Endodermal cell (in vitro differentiated cells): ENCODE results near the gene TNS3. TPM values are rescaled to one million over a fixed set of nuclear protein-coding genes. Genes with fewer than 3 reads are reported as not detected.
A peak's percentile ranks its signal among the peaks of the same experiment; 100 is the strongest.

ENCODE experiments used
- DNase-seq: peaks from one replicate; pipeline ENCODE4 v3.0.0-alpha.2; 2017
- H3K27ac ChIP-seq: 2 replicates; pipeline ENCODE4 v1.5.1; 2013; ENCODE audit warnings: mild to moderate bottlenecking, low read depth, low read length, moderate library complexity
- H3K27me3 ChIP-seq: 2 replicates; pipeline ENCODE4 v1.6.1; 2013; ENCODE audit warnings: mild to moderate bottlenecking, low read length, moderate library complexity; ENCODE audit not compliant: insufficient read depth, control insufficient read depth, poor library complexity, severe bottlenecking
- H3K36me3 ChIP-seq: 2 replicates; pipeline ENCODE4 v1.7.0; 2013; ENCODE audit warnings: mild to moderate bottlenecking, low read length, moderate library complexity; ENCODE audit not compliant: control insufficient read depth, insufficient read depth
- H3K4me1 ChIP-seq: one replicate; pipeline ENCODE4 v1.7.0; 2013; ENCODE audit warnings: low read length; ENCODE audit not compliant: control insufficient read depth, insufficient read depth
- H3K4me3 ChIP-seq: 2 replicates; pipeline ENCODE4 v1.5.1; 2013; ENCODE audit warnings: mild to moderate bottlenecking, low read length, moderate library complexity
- H3K9ac ChIP-seq: 2 replicates; pipeline ENCODE4 v1.6.1; 2013; ENCODE audit warnings: mild to moderate bottlenecking, low read length, moderate library complexity; ENCODE audit not compliant: poor library complexity, severe bottlenecking; ENCODE audit errors: extremely low read depth
- H3K9me3 ChIP-seq: 2 replicates; pipeline ENCODE4 v1.6.1; 2013; ENCODE audit warnings: mild to moderate bottlenecking, low read length, moderate library complexity; ENCODE audit not compliant: control insufficient read depth
- H3K27ac Mint-ChIP-seq: 2 replicates; pipeline ENCODE4 v1.8.0; 2020; ENCODE audit warnings: mixed read lengths
- H3K27me3 Mint-ChIP-seq: 2 replicates; pipeline ENCODE4 v1.8.0; 2021; ENCODE audit warnings: mild to moderate bottlenecking, mixed read lengths; ENCODE audit not compliant: insufficient read depth
- H3K36me3 Mint-ChIP-seq: 2 replicates; pipeline ENCODE4 v1.8.0; 2020; ENCODE audit warnings: low read depth, mixed read lengths
- H3K4me1 Mint-ChIP-seq: 2 replicates; pipeline ENCODE4 v1.8.0; 2020; ENCODE audit warnings: mixed read lengths
- H3K4me3 Mint-ChIP-seq: 2 replicates; pipeline ENCODE4 v1.8.0; 2020; ENCODE audit warnings: mild to moderate bottlenecking, moderate library complexity, mixed read lengths
- H3K9me3 Mint-ChIP-seq: 2 replicates; pipeline ENCODE4 v1.8.0; 2020; ENCODE audit warnings: mild to moderate bottlenecking, mixed read lengths
- WGBS, 2 experiments: methylation state at CpG; one replicate each; pipeline versions ENCODE4 v1.1.5 to v1.1.7; 2013; ENCODE audit warnings: missing lambda C conversion rate in 2 of 2, mixed read lengths in 1 of 2; ENCODE audit not compliant: insufficient coverage in 1 of 2, insufficient read length in 1 of 2; 5-methylcytosine and 5-hydroxymethylcytosine counted together
- total RNA-seq, 2 donors: library from RNA; stranded (reverse); fragmentation: NEBNext Ultra II Directional in 1 of 2; extraction: Animal tissue kit (Norgen Biotek cat#: 25700) in 1 of 2; gene quantifications; 2 replicates in 1 of 2; 3 replicates in 1 of 2; pipeline ENCODE4 v1.2.1, GENCODE V29; 2021
- TF ChIP-seq, protein P1 (sequence below): fragments of 200-600 bp; sonication (generic); conservative IDR thresholded peaks from 2 replicates; pipeline ENCODE4 v1.5.0; 2021; ENCODE audit warnings: antibody characterized with exemption, mild to moderate bottlenecking

The TNS3 gene
- total RNA-seq, 2 donors from 2014 or later = 33.8 to 38.5 TPM

DNA sequence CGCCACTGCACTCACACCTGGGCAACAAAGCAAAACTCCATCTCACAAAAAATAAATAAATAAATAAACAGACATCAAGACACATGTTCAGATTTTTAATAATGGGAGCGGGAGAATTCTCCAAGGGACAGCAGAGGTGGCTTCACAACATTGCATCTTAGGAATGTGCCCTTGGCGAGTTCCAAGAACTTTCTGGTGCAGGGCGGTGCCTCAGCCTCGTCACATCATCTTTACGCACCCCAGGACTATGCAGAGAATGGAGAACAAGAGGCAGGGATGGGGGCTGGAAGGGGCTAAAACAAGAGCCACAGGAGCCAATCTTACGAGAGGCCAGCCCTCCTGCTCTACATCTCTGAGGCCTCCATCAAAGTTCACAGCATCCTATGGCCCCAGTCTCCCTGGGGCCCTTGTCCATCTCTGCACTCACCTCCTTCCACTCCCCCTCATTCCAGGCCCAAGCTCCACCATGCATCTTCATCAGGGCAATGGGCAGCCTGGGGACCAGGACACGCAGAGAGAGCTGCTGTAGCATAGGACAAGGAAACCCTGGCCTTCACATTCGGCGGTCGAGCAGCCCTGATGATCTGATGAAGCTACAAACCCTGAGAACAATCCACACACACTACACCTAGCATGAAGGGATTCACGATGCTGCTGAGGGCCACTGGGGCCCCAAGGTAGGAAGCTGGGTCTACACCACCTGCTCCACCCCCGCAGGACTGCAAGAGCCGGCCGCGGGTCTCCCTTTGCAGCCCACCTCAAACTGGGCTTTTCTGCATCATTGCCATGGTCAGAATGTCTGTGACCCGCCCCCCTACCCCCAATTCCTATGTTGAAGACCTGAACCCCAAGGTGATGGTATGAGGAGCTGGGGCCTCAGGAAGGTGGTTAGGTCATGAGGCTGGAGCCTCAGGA is 22.3 kb downstream of the TNS3 start:
- no peak overlapping the region for H3K4me3 Mint-ChIP-seq
- TF ChIP-seq, protein P1, sequence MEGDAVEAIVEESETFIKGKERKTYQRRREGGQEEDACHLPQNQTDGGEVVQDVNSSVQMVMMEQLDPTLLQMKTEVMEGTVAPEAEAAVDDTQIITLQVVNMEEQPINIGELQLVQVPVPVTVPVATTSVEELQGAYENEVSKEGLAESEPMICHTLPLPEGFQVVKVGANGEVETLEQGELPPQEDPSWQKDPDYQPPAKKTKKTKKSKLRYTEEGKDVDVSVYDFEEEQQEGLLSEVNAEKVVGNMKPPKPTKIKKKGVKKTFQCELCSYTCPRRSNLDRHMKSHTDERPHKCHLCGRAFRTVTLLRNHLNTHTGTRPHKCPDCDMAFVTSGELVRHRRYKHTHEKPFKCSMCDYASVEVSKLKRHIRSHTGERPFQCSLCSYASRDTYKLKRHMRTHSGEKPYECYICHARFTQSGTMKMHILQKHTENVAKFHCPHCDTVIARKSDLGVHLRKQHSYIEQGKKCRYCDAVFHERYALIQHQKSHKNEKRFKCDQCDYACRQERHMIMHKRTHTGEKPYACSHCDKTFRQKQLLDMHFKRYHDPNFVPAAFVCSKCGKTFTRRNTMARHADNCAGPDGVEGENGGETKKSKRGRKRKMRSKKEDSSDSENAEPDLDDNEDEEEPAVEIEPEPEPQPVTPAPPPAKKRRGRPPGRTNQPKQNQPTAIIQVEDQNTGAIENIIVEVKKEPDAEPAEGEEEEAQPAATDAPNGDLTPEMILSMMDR = no peak
- no peak for DNase-seq
- no peaks in the 10 kb centered on the region for H3K9me3 Mint-ChIP-seq
- H3K27ac Mint-ChIP-seq = no peak overlapping the region
- Histone ChIP-seq H3K9ac (no peak overlapping the region), H3K4me1 (peaks cover 6% of the 10 kb centered on the region), H3K4me3 (no peak overlapping the region), H3K9me3 (peaks cover 5% of the 10 kb centered on the region), H3K27me3 (no peaks in the 10 kb centered on the region), H3K27ac (no peak overlapping the region), H3K36me3 (no peaks in the 10 kb centered on the region)
- H3K4me1 Mint-ChIP-seq = peaks cover 31% of the 10 kb centered on the region
- peaks cover 2% of the 10 kb centered on the region for H3K36me3 Mint-ChIP-seq
- H3K27me3 Mint-ChIP-seq = peaks cover 3% of the 10 kb centered on the region
- WGBS, 2 experiments = 95 to 97% methylated on average over 8 to 17 of the region's 17 CpGs

DNA sequence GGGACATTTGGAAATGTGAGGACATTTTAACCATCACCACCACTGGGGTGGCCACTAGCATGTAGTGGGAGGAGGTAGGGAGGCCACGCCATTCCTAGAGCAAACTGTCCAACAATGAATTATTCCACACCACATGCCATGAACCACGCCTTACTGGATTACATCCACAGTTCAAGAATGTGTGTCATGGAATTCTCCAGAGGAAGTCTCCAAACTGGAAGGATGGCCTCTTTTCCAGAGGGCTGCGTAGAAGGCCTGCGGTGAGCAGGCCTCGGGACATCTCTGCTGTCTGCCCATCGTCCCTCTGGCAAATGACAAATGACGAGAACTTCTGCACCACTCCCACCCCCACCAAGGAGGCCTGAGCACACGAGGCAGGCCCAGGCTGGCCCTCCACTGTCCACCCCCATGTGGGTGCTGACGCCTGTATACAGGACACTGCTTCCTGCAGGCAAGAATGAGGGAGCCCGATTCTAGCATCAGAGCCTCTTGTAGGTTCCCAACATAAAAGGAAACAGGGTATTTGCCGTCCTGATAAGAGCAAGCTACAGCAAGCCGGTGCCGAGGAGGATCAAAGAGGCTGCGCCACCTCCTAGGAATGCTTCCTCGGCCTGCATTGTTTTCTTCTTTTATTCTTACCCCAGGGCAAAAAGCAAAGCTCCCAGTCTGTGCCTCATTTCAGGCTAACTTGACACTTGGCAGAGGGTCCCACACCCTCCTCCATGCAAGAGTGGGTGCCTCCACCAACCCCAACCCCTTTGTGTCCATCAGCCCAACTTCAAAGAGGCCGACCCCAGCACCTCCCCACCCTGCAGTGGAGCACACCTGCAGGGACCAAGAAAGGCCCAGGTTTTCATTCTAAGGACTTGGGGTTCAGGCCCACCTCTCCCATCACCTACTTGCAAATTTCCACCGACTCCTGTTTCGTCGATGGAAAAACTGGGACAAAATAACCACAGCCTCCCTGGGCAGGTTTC is 23.9 kb downstream of the TNS3 start:
- Histone ChIP-seq H3K27me3 (no peaks in the 10 kb centered on the region), H3K4me3 (no peak overlapping the region), H3K36me3 (no peaks in the 10 kb centered on the region), H3K4me1 (peaks cover 6% of the 10 kb centered on the region), H3K27ac (no peak overlapping the region), H3K9ac (no peak overlapping the region), H3K9me3 (peaks cover 5% of the 10 kb centered on the region)
- peaks cover 6% of the 10 kb centered on the region for H3K36me3 Mint-ChIP-seq
- TF ChIP-seq, protein P1 = no peak
- H3K4me1 Mint-ChIP-seq = peaks cover 33% of the 10 kb centered on the region
- DNase-seq = peak; percentile 59
- peaks cover 3% of the 10 kb centered on the region for H3K27me3 Mint-ChIP-seq
- no peak overlapping the region for H3K4me3 Mint-ChIP-seq
- WGBS, 2 experiments = 77 to 78% methylated on average over 11 to 19 of the region's 19 CpGs
- no peak overlapping the region for H3K27ac Mint-ChIP-seq
- peaks cover 6% of the 10 kb centered on the region for H3K9me3 Mint-ChIP-seq

DNA sequence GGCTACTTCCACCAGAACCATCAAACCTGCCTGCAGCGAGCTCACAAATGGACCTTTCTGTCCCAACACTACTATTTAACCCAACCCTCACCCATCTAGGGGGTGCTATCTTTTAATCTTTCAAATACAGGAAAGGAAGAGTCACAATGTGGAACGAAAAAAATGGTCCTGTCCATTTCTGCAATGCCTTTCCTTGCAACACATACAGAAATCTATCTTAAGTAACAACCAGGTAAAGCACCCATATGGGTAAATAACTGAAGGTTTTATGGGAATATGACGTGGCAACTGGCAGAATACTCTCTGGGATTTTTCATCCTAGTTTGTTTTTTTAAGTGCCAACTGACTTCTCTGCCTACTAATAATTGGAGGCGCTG is 24.6 kb downstream of the TNS3 start:
- no peak overlapping the region for H3K4me3 Mint-ChIP-seq
- peaks cover 3% of the 10 kb centered on the region for H3K27me3 Mint-ChIP-seq
- Histone ChIP-seq H3K4me3 (no peak overlapping the region), H3K9me3 (peaks cover 5% of the 10 kb centered on the region), H3K36me3 (no peaks in the 10 kb centered on the region), H3K4me1 (peaks cover 11% of the 10 kb centered on the region), H3K27ac (no peak overlapping the region), H3K27me3 (no peaks in the 10 kb centered on the region), H3K9ac (no peak overlapping the region)
- no peak for DNase-seq
- H3K4me1 Mint-ChIP-seq = peaks cover 39% of the 10 kb centered on the region
- peaks cover 6% of the 10 kb centered on the region for H3K36me3 Mint-ChIP-seq
- H3K9me3 Mint-ChIP-seq = peaks cover 7% of the 10 kb centered on the region
- no peak overlapping the region for H3K27ac Mint-ChIP-seq
- WGBS, 2 experiments = 91% methylated on average over 4 of the region's 4 CpGs; no CpG with 5 or more reads in 1 of the 2 experiments
- TF ChIP-seq, protein P1 = no peak
